GM21825 (cell line): Measurements from ENCODE around the gene EEPD1.

Experiments used
- ATAC-seq: cut with Tn5 transposase; IDR thresholded peaks from one replicate; pipeline ENCODE4 v1.9.1; 2021; ENCODE audit warnings: mild to moderate bottlenecking, moderate library complexity; ENCODE audit not compliant: unreplicated experiment

EEPD1 gene

GRCh38 chr7:36188906-36189305 is 35.9 kb downstream of the EEPD1 start:
- ATAC-seq: no peak

- ATAC-seq: no peak
Measured at GRCh38 chr7:36190447-36191291, 37.6 kb downstream of the EEPD1 start.

- no peak for ATAC-seq
Measured at GRCh38 chr7:36191292-36191920, 38.4 kb downstream of the EEPD1 start.

- ATAC-seq: no peak
Measured at GRCh38 chr7:36192053-36192824, 39.2 kb downstream of the EEPD1 start.

GRCh38 chr7:36192877-36193276 is 39.8 kb downstream of the EEPD1 start:
- no peak for ATAC-seq

- no peak for ATAC-seq
Measured at GRCh38 chr7:36198854-36199266, 45.8 kb downstream of the EEPD1 start.

- ATAC-seq: no peak
Measured at GRCh38 chr7:36199329-36199728, 46.3 kb downstream of the EEPD1 start.

GRCh38 chr7:36201122-36201723 is 48.2 kb downstream of the EEPD1 start:
- ATAC-seq: no peak

GRCh38 chr7:36202398-36202797 is 49.3 kb downstream of the EEPD1 start:
- no peak for ATAC-seq

- ATAC-seq: no peak
Measured at GRCh38 chr7:36203071-36203790, 50.2 kb downstream of the EEPD1 start.

GRCh38 chr7:36204044-36204663 is 51.1 kb downstream of the EEPD1 start:
- ATAC-seq: no peak

- no peak for ATAC-seq
Measured at GRCh38 chr7:36204929-36205635, 52.0 kb downstream of the EEPD1 start.

- no peak for ATAC-seq
Measured at GRCh38 chr7:36205803-36206202, 52.7 kb downstream of the EEPD1 start.

- ATAC-seq: no peak
Measured at GRCh38 chr7:36207451-36208291, 54.6 kb downstream of the EEPD1 start.

GRCh38 chr7:36208426-36208825 is 55.4 kb downstream of the EEPD1 start:
- no peak for ATAC-seq

- ATAC-seq: no peak
Measured at GRCh38 chr7:36208997-36209813, 56.2 kb downstream of the EEPD1 start.

- no peak for ATAC-seq
Measured at GRCh38 chr7:36209814-36210183, 56.7 kb downstream of the EEPD1 start.
